HepG2 (cell line): Measurements from ENCODE around the gene CPLX1. TPM values are rescaled to one million over a fixed set of nuclear protein-coding genes. Genes with fewer than 3 reads are reported as not detected.

Experiments used
- ATAC-seq: fragments of 200-7000 bp; cut with Tn5 transposase; 3 replicates; pipeline ENCODE4 v1.9.1; 2020; ENCODE audit warnings: mild to moderate bottlenecking, moderate library complexity
- BruUV-seq: library from RNA; stranded (reverse); fragments of 400-500 nt; replicated peaks from 2 replicates; lab custom pipeline; 2021; lab: Mats Ljungman, UMichigan
- CTCF ChIA-PET: fragments of 300-600 bp; formaldehyde crosslinking; extraction: SDS; loops from one replicate; lab custom pipeline; 2021; ENCODE audit warnings: low total read pairs, inconsistent platforms, low intra/inter-chr PET ratio; lab: Yijun Ruan, JAX
- POLR2A ChIA-PET: fragments of 350-600 bp; sonication (Branson Sonifier 250); formaldehyde crosslinking; loops from one replicate; lab custom pipeline; 2020; ENCODE audit warnings: antibody characterized with exemption, inconsistent platforms; lab: Yijun Ruan, JAX
- DNase-seq: peaks from one replicate; pipeline ENCODE4 v3.0.0-alpha.2; 2015; ENCODE audit warnings: low spot score
- FAIRE-seq: peaks from 3 replicates; lab custom pipeline; 2011; peaks lifted over from hg19 to GRCh38; lab: Jason Lieb, UNC
- H2AFZ ChIP-seq: one replicate; pipeline ENCODE4 v1.6.1; 2011; ENCODE audit warnings: low read length, inconsistent platforms
- H3K27ac ChIP-seq: fragments of 300-600 bp; 3 replicates; pipeline ENCODE4 v1.8.0; 2011; ENCODE audit warnings: mixed run types, mild to moderate bottlenecking, mixed read lengths, low read length, inconsistent platforms; ENCODE audit not compliant: insufficient read depth; ENCODE audit errors: extremely low read length
- H3K27me3 ChIP-seq, 2 experiments: fragments of 200-600 bp in 1 of 2; 2 replicates in 1 of 2; 3 replicates in 1 of 2; pipeline versions ENCODE4 v1.6.0 to v1.8.0; 2011; ENCODE audit warnings: low read length in 2 of 2, mild to moderate bottlenecking in 2 of 2, moderate library complexity in 2 of 2, inconsistent platforms in 1 of 2; ENCODE audit not compliant: insufficient read depth in 2 of 2, control insufficient read depth in 1 of 2
- H3K36me3 ChIP-seq, 2 experiments: fragments of 200-600 bp in 1 of 2; replicated peaks in 1 of 2; 2 replicates in 1 of 2; 3 replicates in 1 of 2; pipeline versions ENCODE4 v1.5.1 to v1.8.0; 2011; ENCODE audit warnings: low read length in 2 of 2, inconsistent platforms in 1 of 2; ENCODE audit not compliant: insufficient read depth in 2 of 2, control insufficient read depth in 1 of 2
- H3K4me1 ChIP-seq: 2 replicates; pipeline ENCODE4 v1.5.1; 2012; ENCODE audit warnings: low read length, inconsistent platforms; ENCODE audit not compliant: insufficient read depth
- H3K4me2 ChIP-seq: 2 replicates; pipeline ENCODE4 v1.6.0; 2011; ENCODE audit warnings: low read depth, low read length, inconsistent platforms
- H3K4me3 ChIP-seq, 3 experiments: fragments of 200-600 bp in 1 of 3; sonication (generic), shearing (Covaris generic) in 1 of 3; replicated peaks in 1 of 3; 2 replicates each; pipeline ENCODE4 v1.5.1; 2011 to 2016; ENCODE audit warnings: low read length in 3 of 3, inconsistent platforms in 2 of 3, low read depth in 2 of 3, mild to moderate bottlenecking in 2 of 3, control low read depth in 1 of 3, mixed read lengths in 1 of 3; ENCODE audit not compliant: insufficient read depth in 1 of 3
- H3K79me2 ChIP-seq: one replicate; pipeline ENCODE4 v1.6.1; 2011; ENCODE audit warnings: low read length, inconsistent platforms; ENCODE audit not compliant: insufficient read depth
- H3K9ac ChIP-seq: 2 replicates; pipeline ENCODE4 v1.6.0; 2011; ENCODE audit warnings: mild to moderate bottlenecking, low read depth, low read length, inconsistent platforms; ENCODE audit not compliant: insufficient read depth
- H3K9me3 ChIP-seq: 2 replicates; pipeline ENCODE4 v1.5.1; 2012; ENCODE audit warnings: mild to moderate bottlenecking, low read length
- H4K20me1 ChIP-seq: 2 replicates; pipeline ENCODE4 v1.6.0; 2011; ENCODE audit warnings: inconsistent platforms, mild to moderate bottlenecking, low read length, moderate library complexity; ENCODE audit not compliant: insufficient read depth
- CENPT ChIP-seq: sonication (generic); formaldehyde crosslinking; IDR thresholded peaks from 2 replicates; pipeline ENCODE4 v1.8.0; 2022; ENCODE audit warnings: low read depth, mild to moderate bottlenecking, moderate library complexity, missing genetic modification reagents
- EP300 ChIP-seq, 3 experiments: sonication (generic) in 1 of 3; formaldehyde crosslinking in 1 of 3; IDR thresholded peaks; 2 replicates each; pipeline versions ENCODE4 v1.5.1 to v1.6.1; 2011 to 2020; ENCODE audit warnings: low read depth in 2 of 3, low read length in 2 of 3, borderline replicate concordance in 1 of 3, improper control_type of control experiment in 1 of 3, mild to moderate bottlenecking in 1 of 3, missing genetic modification reagents in 1 of 3, moderate library complexity in 1 of 3
- FUBP1 ChIP-seq: sonication (generic); formaldehyde crosslinking; IDR thresholded peaks from 2 replicates; pipeline ENCODE4 v1.5.1; 2020; ENCODE audit warnings: missing genetic modification reagents, mild to moderate bottlenecking, borderline replicate concordance
- GATAD2A ChIP-seq: IDR thresholded peaks from 2 replicates; pipeline ENCODE4 v1.6.1; 2016
- IKZF4 ChIP-seq: sonication (generic); formaldehyde crosslinking; IDR thresholded peaks from 2 replicates; pipeline ENCODE4 v1.5.1; 2020; ENCODE audit warnings: borderline replicate concordance, mild to moderate bottlenecking, low read depth, missing genetic modification reagents; ENCODE audit errors: not compliant biosample characterization
- NBN ChIP-seq: fragments of 450-650 bp; conservative IDR thresholded peaks from 2 replicates; pipeline ENCODE4 v1.6.1; 2017
- NCOR1 ChIP-seq: fragments of 200-600 bp; sonication (generic); IDR thresholded peaks from 2 replicates; pipeline ENCODE4 v1.7.0; 2017; ENCODE audit warnings: antibody characterized with exemption, low read length, borderline replicate concordance
- NR1H2 ChIP-seq: sonication (generic); formaldehyde crosslinking; IDR thresholded peaks from 2 replicates; pipeline ENCODE4 v1.8.1; 2022; ENCODE audit warnings: low read depth, missing genetic modification reagents, borderline replicate concordance
- PRPF4 ChIP-seq: fragments of 200-400 bp; formaldehyde crosslinking; IDR thresholded peaks from 2 replicates; pipeline ENCODE4 v1.6.1; 2016; ENCODE audit warnings: low read length, low read depth; ENCODE audit not compliant: poor library complexity, severe bottlenecking
- REPIN1 ChIP-seq: sonication (generic); formaldehyde crosslinking; IDR thresholded peaks from 2 replicates; pipeline ENCODE4 v1.8.0; 2022; ENCODE audit warnings: missing genetic modification reagents, low read depth, mild to moderate bottlenecking, borderline replicate concordance
- SMYD3 ChIP-seq: sonication (generic); formaldehyde crosslinking; IDR thresholded peaks from 2 replicates; pipeline ENCODE4 v1.8.1; 2023; ENCODE audit warnings: mild to moderate bottlenecking, missing genetic modification reagents
- SNAPC2 ChIP-seq: sonication (generic); formaldehyde crosslinking; IDR thresholded peaks from 2 replicates; pipeline ENCODE4 v1.8.1; 2022; ENCODE audit warnings: mild to moderate bottlenecking, missing genetic modification reagents
- SOX5 ChIP-seq: IDR thresholded peaks from 2 replicates; pipeline ENCODE4 v1.6.1; 2016; ENCODE audit warnings: borderline replicate concordance
- U2AF2 ChIP-seq: fragments of 200-400 bp; formaldehyde crosslinking; IDR thresholded peaks from 2 replicates; pipeline ENCODE4 v1.6.1; 2017; ENCODE audit warnings: low read depth, mild to moderate bottlenecking, low read length
- ZNF292 ChIP-seq: sonication (generic); formaldehyde crosslinking; IDR thresholded peaks from 2 replicates; pipeline ENCODE4 v1.8.1; 2022; ENCODE audit warnings: mild to moderate bottlenecking, low read depth, missing genetic modification reagents, borderline replicate concordance
- ZNF326 ChIP-seq: sonication (generic); formaldehyde crosslinking; IDR thresholded peaks from 2 replicates; pipeline ENCODE4 v1.4.0; 2020; ENCODE audit warnings: missing genetic modification reagents, borderline replicate concordance
- ZNF44 ChIP-seq: sonication (generic); formaldehyde crosslinking; IDR thresholded peaks from 2 replicates; pipeline ENCODE4 v1.5.1; 2020; ENCODE audit warnings: mild to moderate bottlenecking, missing genetic modification reagents
- WGBS: methylation state at CpG from one replicate; pipeline ENCODE4 v1.1.6; 2017; ENCODE audit warnings: low lambda C conversion rate; 5-methylcytosine and 5-hydroxymethylcytosine counted together
- in situ Hi-C: cut with HindIII; loops from 2 replicates; pipeline ENCODE4 v1.10.0; 2017; ENCODE audit warnings: low pct_unique_long_range_greater_than_20kb; ENCODE audit not compliant: extremely low pct_ligation_motif_present
- intact Hi-C: fragments of 100-400 bp; cut with micrococcal nuclease; formaldehyde crosslinking; loops from one replicate; pipeline ENCODE4 v1.10.0; 2022; ENCODE audit not compliant: unreplicated experiment
- polyA plus RNA-seq, 8 experiments: library from polyadenylated mRNA; depleted of rRNA in 3 of 8; stranded (reverse) in 7 of 8; unstranded in 1 of 8; fragments of >200 nt; fragmentation: Illumina TruSeq in 4 of 8; extraction: Trizol in 4 of 8; gene quantifications; 2 replicates each; pipeline versions ENCODE4 v1.2.1 to v1.2.3, GENCODE V29; 2011 to 2016; ENCODE audit warnings: low read depth in 4 of 8, missing spikeins in 1 of 8, mixed read lengths in 1 of 8; ENCODE audit not compliant: insufficient read depth in 1 of 8
- total RNA-seq, 5 experiments: library from RNA; depleted of rRNA; stranded (reverse); fragments of >200 nt; fragmentation: Illumina TruSeq; extraction: Trizol; gene quantifications; 2 replicates each; pipeline ENCODE4 v1.2.3, GENCODE V29; 2016; ENCODE audit warnings: low read depth in 1 of 5
- TF ChIP-seq, protein P1 (sequence below), 2 experiments: sonication (generic) in 1 of 2; formaldehyde crosslinking in 1 of 2; IDR thresholded peaks; 2 replicates each; pipeline versions ENCODE4 v1.5.1 to v1.6.1; 2011 to 2020; ENCODE audit warnings: borderline replicate concordance in 1 of 2, low read depth in 1 of 2, low read length in 1 of 2, mild to moderate bottlenecking in 1 of 2, missing genetic modification reagents in 1 of 2, moderate library complexity in 1 of 2

CPLX1 gene
- total and polyA plus RNA-seq, 2 of the 13 experiments (the other 11 are each of a cell fraction or from before 2014, with no cell fraction given): 0.18 TPM

GRCh38 chr4:851701-852430, 25.9 kb upstream of the CPLX1 start (continued):
- TF ChIP-seq ZNF44 (no peak), ZNF326 (CRISPR knock-in tag) (no peak), NCOR1 (no peak), EP300 (IDR thresholded peaks at IDR 0.05; ENCODE audit: low read depth in 2 of 2, low read length in 2 of 2) (no peak), EP300 (CRISPR knock-in tag; IDR thresholded peaks at IDR 0.05; ENCODE audit: borderline replicate concordance) (no peak), PRPF4 (no peak), NBN (no peak)

GRCh38 chr4:850323-850945, 24.5 kb upstream of the CPLX1 start:
- Histone ChIP-seq H3K36me3 (peaks cover 2 to 20% of the 10 kb centered on the region in 2 experiments; a peak in 4 of 5 replicates), H4K20me1 (no peaks in the 10 kb centered on the region), H3K9me3 (no peaks in the 10 kb centered on the region), H3K4me2 (no peak overlapping the region), H3K27me3 (no peaks in the 10 kb centered on the region), H2AFZ (no peak overlapping the region), H3K27ac (no peak overlapping the region), H3K4me3 (no peak overlapping the region), H3K9ac (no peak overlapping the region), H3K79me2 (no peaks in the 10 kb centered on the region), H3K4me1 (no peaks in the 10 kb centered on the region)
- intact Hi-C loops (no loop called here), in situ Hi-C loops (no loop called here)
- ChIA-PET CTCF (no interaction called here), POLR2A (no interaction called here)
- ATAC-seq (no peak), DNase-seq (no peak), FAIRE-seq (no peak)
- BruUV-seq: no TSS peak
- WGBS: 100% methylated on average over 8 of the region's 18 CpGs
- TF ChIP-seq SNAPC2 (no peak), IKZF4 (CRISPR knock-in tag) (no peak), ZNF292 (no peak), SOX5 (CRISPR knock-in tag) (no peak), SMYD3 (no peak), U2AF2 (no peak), NR1H2 (CRISPR knock-in tag) (no peak), CENPT (CRISPR knock-in tag) (no peak), FUBP1 (CRISPR knock-in tag) (no peak), REPIN1 (CRISPR knock-in tag) (no peak), GATAD2A (CRISPR knock-in tag) (no peak)
- TF ChIP-seq, protein P1, sequence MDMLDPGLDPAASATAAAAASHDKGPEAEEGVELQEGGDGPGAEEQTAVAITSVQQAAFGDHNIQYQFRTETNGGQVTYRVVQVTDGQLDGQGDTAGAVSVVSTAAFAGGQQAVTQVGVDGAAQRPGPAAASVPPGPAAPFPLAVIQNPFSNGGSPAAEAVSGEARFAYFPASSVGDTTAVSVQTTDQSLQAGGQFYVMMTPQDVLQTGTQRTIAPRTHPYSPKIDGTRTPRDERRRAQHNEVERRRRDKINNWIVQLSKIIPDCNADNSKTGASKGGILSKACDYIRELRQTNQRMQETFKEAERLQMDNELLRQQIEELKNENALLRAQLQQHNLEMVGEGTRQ (IDR thresholded peaks at IDR 0.05; ENCODE audit: low read depth, low read length): no peak
- TF ChIP-seq, protein P1 (CRISPR knock-in tag; IDR thresholded peaks at IDR 0.05; ENCODE audit: borderline replicate concordance): no peak
